HG03565 (cell line): Measurements from ENCODE around the gene WDR19.
"Not testable (repeated sequence)": the region's sequence is repeated elsewhere in the genome, so short reads cannot be mapped to it uniquely, and the experiment has no call there.

Experiments used
- ATAC-seq: cut with Tn5 transposase; IDR thresholded peaks from one replicate; pipeline ENCODE4 v1.9.1; 2021; ENCODE audit warnings: mild to moderate bottlenecking, moderate library complexity; ENCODE audit not compliant: unreplicated experiment

The WDR19 gene

GRCh38 chr4:39181905-39182638 is at the start of gene WDR19:
Gene WDR19 (plus strand): TSS chr4:39182529. CDS start chr4:39182558, 29 bp downstream.
- ATAC-seq: peak; percentile 99

GRCh38 chr4:39133623-39134022 is 48.7 kb upstream of the WDR19 start:
- no peak for ATAC-seq

- no peak for ATAC-seq
These were observed 47.5 kb upstream of the WDR19 start for GRCh38 chr4:39134683-39135306.

GRCh38 chr4:39138227-39138626 is 44.1 kb upstream of the WDR19 start:
- ATAC-seq: not testable (repeated sequence)

GRCh38 chr4:39146211-39146610 is 36.1 kb upstream of the WDR19 start:
- ATAC-seq: no peak

GRCh38 chr4:39154009-39154408 is 28.3 kb upstream of the WDR19 start:
- no peak for ATAC-seq

GRCh38 chr4:39157520-39157919 is 24.8 kb upstream of the WDR19 start:
- ATAC-seq: no peak

- no peak for ATAC-seq
These were observed 16.2 kb upstream of the WDR19 start for GRCh38 chr4:39166177-39166576.

- no peak for ATAC-seq
These were observed 15.7 kb upstream of the WDR19 start for GRCh38 chr4:39166669-39167068.

GRCh38 chr4:39169426-39169825 is 12.9 kb upstream of the WDR19 start:
- no peak for ATAC-seq

GRCh38 chr4:39170301-39170700 is 12.0 kb upstream of the WDR19 start:
- ATAC-seq: no peak

GRCh38 chr4:39178706-39179105 is 3.6 kb upstream of the WDR19 start:
- ATAC-seq: no peak

- no peak for ATAC-seq
These were observed 2.6 kb upstream of the WDR19 start for GRCh38 chr4:39179681-39180080.

GRCh38 chr4:39180629-39181028 is 1.7 kb upstream of the WDR19 start:
- ATAC-seq: not testable (repeated sequence)

GRCh38 chr4:39181520-39181904 is 817 bp upstream of the WDR19 start:
- no peak for ATAC-seq

- no peak for ATAC-seq
These were observed 19.6 kb downstream of the WDR19 start for GRCh38 chr4:39201963-39202362.

GRCh38 chr4:39204543-39204942 is 22.2 kb downstream of the WDR19 start:
- ATAC-seq: no peak

GRCh38 chr4:39205000-39205399 is 22.7 kb downstream of the WDR19 start:
- ATAC-seq: no peak

GRCh38 chr4:39205476-39205875 is 23.1 kb downstream of the WDR19 start:
- no peak for ATAC-seq

- no peak for ATAC-seq
These were observed 45.6 kb downstream of the WDR19 start for GRCh38 chr4:39227906-39228305.

- ATAC-seq: no peak
These were observed 46.0 kb downstream of the WDR19 start for GRCh38 chr4:39228377-39228776.

- no peak for ATAC-seq
These were observed 48.1 kb downstream of the WDR19 start for GRCh38 chr4:39230462-39230861.

GRCh38 chr4:39231660-39232059 is 49.3 kb downstream of the WDR19 start:
- no peak for ATAC-seq
